NCI-H2171 treated with DMSO at 0.1 percent for 48 hours (cell line): ENCODE measurements around the gene VAPA.

Source experiments
- DNase-seq: peaks from one replicate; lab custom pipeline; 2025; lab: John Stamatoyannopoulos, UW

The VAPA gene

GRCh38 chr18:9913526-9914333 lies at the start of gene VAPA:
Gene VAPA, plus strand, starts transcription at chr18:9914016. Its CDS starts 241 bp downstream, at chr18:9914257.
- peak; percentile 97 for DNase-seq

- no peak for DNase-seq
These were observed 47.9 kb upstream of the VAPA start for GRCh38 chr18:9865764-9866490.

DNA sequence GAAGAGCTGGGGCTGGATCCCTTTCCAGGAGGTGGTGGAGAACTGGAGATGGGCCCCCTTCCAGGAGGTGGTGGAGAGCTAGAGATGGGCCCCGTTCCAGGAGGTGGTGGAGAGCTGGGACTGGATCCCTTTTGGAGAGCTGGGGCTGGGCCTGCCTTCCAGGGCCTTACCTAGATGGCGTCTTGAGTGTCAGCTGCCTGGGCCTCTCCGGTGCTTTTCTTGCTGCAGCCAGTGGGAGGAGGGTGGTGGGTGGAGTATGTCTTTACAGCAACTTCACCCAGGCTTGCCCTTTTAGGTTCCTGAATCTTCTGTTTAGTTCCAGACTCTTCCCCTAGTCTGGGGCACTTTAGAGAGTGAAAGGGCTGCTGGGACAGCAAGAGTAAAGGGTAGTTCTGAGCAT lies 47.2 kb upstream of the VAPA start:
- no peak for DNase-seq

DNA sequence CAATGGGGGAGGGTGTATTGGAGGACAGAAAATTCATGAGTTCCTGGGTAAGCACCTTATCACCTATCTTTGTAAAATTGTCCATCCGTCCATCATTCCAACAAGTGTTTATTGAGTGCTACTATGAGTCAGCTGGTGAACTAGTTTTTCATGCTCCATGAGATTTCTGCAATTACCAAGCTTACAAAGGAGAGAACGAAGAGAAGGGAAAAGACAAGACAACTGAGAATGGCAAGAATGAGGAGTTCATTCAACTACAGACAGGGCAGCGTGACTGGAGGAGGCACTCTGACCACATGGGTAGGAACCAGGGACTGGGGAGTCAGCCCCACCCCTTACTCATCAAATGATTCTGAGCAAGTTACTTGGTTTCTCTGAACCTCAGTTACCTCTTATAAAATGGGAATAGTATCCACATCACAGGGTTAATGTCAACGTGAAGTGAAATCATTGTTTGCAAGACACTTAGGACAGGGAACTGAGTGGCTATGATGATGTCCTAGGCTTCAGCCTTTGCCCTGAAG lies 46.7 kb upstream of the VAPA start:
- DNase-seq: no peak

DNA sequence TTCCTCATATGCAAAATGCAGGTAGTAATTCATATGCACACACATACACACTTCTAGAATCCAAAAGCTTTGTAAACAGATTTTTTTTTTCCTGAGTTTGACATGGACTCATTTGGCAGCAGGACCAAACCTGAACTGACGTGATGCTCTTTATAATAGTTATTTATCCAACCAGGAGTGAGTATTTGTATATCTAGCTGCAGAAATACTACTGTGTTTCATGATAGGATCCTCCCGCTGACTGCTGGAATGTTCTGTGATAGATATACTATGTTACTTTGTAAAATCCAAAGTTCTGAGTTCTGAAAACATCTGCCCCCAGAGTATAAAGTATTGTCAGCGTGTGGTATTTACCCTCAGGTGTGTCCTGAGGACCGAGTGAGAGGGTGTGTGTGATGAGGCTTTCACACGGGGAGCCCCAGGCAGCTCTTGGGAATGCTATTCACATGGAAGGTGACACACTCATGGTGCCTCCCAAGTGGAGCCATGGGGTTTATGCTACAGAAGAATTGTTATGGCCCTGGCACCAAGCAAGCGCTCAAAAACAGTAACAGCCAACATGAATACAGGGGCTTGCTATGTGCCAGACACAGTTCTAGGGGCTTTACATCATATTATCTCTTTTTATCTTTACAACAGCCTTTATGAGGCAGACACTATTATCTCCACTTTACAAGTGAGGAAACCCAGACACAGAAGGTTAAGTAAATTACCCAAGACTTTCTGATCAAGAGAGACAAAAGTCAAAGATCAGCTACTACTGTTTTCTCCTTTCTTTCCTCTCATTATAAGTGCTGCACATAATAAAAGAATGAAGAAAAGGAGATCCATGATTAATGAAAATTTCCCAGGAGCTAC lies 44.7 kb upstream of the VAPA start:
- no peak for DNase-seq

DNA sequence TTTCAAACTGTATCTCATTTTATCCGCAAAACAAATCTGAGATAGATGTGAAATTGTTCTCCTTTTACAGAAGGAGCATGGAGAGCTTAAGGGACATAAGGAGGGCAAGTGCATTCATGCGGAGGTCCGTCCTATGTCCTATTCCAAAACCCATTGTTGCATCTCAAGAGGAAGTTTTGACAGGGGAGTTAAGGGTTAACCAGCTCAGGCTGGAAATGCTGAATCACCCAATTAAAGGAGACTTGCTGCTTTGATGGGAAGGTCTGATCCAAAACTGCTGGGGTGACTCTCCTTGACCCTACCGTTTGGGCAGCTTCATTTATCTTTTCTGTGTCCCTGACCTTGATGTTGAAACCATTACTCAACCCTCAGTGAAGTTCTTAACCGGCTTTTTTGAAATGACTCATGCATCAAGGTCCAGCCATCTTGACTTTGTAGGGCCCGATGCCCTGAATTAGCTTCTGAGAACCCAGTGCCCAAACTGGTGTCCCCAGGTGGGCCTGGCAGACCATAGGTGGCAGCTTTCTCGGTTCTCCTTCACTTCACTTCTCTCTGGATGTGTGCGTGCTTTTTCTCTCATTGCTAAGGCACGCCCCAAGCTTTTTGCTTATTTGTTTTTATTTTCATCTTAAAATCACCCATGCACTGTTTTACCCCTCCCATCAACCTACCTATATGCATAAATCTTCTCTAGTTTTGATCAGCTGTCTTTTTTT lies 43.9 kb upstream of the VAPA start:
- no peak for DNase-seq

GRCh38 chr18:9870431-9871008 lies 43.3 kb upstream of the VAPA start:
- DNase-seq: no peak

- no peak for DNase-seq
These were observed 42.5 kb upstream of the VAPA start for GRCh38 chr18:9871244-9871746.

GRCh38 chr18:9872823-9873222 lies 41.0 kb upstream of the VAPA start:
- DNase-seq: no peak

GRCh38 chr18:9874728-9875127 lies 39.1 kb upstream of the VAPA start:
- no peak for DNase-seq

DNA sequence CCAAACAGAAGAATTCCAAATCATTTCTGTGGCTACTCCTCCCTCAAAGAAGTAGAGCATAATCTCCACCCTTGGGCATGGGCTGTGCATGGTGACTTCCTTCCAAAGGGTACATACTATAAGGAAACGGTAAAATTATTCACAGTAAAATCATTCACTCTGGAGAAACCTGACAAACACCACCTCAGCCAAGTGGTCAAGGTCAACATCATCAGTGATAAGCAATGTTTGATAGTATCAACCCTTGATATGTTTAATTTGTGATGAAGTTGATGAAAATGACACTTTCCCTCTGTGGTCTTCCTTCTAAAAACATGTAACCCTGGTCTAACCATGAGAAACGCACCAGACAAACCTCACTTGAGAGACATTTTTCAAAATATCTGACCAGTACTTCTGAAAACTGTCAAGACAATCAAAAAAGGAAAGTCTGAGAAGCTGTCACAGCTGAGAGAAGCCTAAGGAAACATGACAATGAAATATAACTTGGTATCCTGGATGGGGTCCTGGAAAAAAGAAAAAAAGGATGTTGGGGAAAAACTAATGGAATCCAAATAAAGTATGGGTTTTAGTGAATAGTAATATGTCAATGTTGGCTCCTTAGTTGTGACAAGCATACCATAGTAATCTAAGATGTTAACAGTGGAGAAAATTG lies 37.5 kb upstream of the VAPA start:
- DNase-seq: no peak

DNA sequence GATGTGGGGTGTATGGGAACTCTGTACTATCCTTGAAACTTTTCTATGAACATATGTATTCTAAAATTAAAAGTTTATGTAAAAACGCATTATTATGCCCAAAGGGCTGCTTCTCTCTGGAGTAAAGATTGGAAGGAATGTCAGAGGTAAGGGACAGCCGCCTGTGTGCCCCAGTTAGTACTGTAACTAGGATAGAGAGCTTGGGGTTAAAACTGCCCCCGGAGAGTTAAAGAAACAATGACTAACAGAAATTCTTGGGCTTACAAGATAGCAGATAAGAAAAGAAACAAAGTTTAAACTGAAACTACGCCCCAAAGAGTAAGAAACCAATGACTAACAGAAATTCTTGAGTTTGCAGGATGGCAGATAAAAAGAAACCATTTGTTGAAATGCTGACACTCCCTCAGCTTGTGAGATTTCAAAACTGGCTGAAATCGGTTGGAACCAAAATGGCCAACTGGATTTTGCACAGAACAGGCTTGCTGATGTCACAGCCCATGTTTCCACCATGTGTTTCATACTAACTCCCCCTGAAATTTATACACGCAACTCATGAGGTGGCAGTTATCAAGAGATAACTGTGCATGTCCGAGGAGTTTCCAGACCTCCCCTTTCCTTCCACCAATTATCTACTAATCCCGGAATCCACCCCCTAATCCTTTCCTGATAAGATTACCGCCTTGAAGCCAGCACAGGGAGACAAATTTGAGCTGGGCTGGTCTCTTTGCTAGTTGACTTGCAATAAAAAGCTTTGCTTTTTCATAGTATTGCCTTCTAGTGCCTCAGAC lies 36.8 kb upstream of the VAPA start:
- no peak for DNase-seq

DNA sequence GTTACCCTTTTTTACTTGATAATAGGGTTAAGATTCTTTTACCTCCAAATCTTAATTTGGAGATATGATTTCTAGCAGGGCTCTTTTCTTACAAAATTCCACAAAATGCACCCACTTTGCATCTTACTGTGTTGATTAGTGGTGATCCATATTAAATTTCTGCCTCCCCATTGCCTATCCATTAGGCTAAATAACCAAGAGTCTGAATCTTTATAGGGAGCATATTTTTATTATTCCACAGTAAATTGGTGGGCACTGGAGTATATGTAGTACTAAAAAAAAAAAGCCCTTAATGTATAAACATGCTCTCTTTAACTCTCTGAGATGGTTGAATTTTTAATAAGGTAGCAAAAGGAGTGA lies 36.2 kb upstream of the VAPA start:
- no peak for DNase-seq

DNA sequence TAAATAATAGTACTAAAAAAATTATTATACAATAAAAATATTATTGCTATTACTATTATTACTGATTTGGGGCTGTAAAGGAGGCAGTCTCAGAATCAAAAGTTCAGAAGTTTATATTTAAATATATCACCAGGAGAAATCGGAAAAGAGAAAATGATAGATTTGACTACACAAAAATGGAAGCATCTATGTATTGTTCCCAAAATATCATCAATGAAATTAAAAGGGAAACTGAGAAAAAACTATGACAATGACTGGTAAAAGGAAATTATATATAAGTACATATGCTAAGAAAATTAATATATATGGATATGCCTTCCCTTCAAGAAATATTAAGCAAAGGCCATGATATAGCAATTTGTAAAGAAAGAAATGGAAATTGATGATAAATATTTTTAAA lies 35.7 kb upstream of the VAPA start:
- no peak for DNase-seq

GRCh38 chr18:9878783-9879242 lies 35.0 kb upstream of the VAPA start:
- no peak for DNase-seq

GRCh38 chr18:9884090-9884489 lies 29.7 kb upstream of the VAPA start:
- no peak for DNase-seq

- no peak for DNase-seq
These were observed 29.2 kb upstream of the VAPA start for GRCh38 chr18:9884532-9885140.

- no peak for DNase-seq
These were observed 28.4 kb upstream of the VAPA start, which contains the start of gene TXNDC2 for GRCh38 chr18:9885170-9886004. Gene TXNDC2, plus strand, starts transcription at chr18:9885973. Its CDS starts 708 bp downstream, at chr18:9886681.
